NCI-H2171 treated with DMSO at 0.1 percent for 48 hours (cell line): ENCODE measurements around the gene IL1RL1.
A peak's percentile ranks its signal among the peaks of the same experiment; 100 is the strongest.

Source experiments
- DNase-seq: peaks from one replicate; lab custom pipeline; 2025; lab: John Stamatoyannopoulos, UW

IL1RL1 gene

GRCh38 chr2:102335871-102336366 lies 24.6 kb downstream of the IL1RL1 start:
- no peak for DNase-seq

GRCh38 chr2:102336502-102336945 lies 25.2 kb downstream of the IL1RL1 start:
- no peak for DNase-seq

- no peak for DNase-seq
Observed at GRCh38 chr2:102337012-102337411, 25.6 kb downstream of the IL1RL1 start.

- DNase-seq, result no peak
Observed at GRCh38 chr2:102337481-102338386, 26.4 kb downstream of the IL1RL1 start.

GRCh38 chr2:102340778-102341177 lies 29.4 kb downstream of the IL1RL1 start:
- no peak for DNase-seq

GRCh38 chr2:102342888-102343287 lies 31.5 kb downstream of the IL1RL1 start:
- no peak for DNase-seq

GRCh38 chr2:102344397-102344796 lies 33.0 kb downstream of the IL1RL1 start:
- DNase-seq, result no peak

GRCh38 chr2:102345329-102345920 lies 34.1 kb downstream of the IL1RL1 start:
- DNase-seq, result no peak

- no peak for DNase-seq
Observed at GRCh38 chr2:102346381-102347130, 35.2 kb downstream of the IL1RL1 start.

- DNase-seq, result no peak
Observed at GRCh38 chr2:102350137-102350793, 38.9 kb downstream of the IL1RL1 start.

- DNase-seq, result peak; percentile 21
Observed at GRCh38 chr2:102355526-102356380, 44.4 kb downstream of the IL1RL1 start, which contains the start of gene IL18R1. Gene IL18R1, plus strand, starts transcription at chr2:102355796. Its CDS starts 6,865 bp downstream, at chr2:102362661.

- no peak for DNase-seq
Observed at GRCh38 chr2:102356381-102356712, 45.0 kb downstream of the IL1RL1 start.

GRCh38 chr2:102356741-102357140 lies 45.4 kb downstream of the IL1RL1 start:
- no peak for DNase-seq

- no peak for DNase-seq
Observed at GRCh38 chr2:102357937-102358336, 46.6 kb downstream of the IL1RL1 start.

- no peak for DNase-seq
Observed at GRCh38 chr2:102358496-102358895, 47.1 kb downstream of the IL1RL1 start.

- DNase-seq, result no peak
Observed at GRCh38 chr2:102359527-102359926, 48.2 kb downstream of the IL1RL1 start.

- no peak for DNase-seq
Observed at GRCh38 chr2:102361632-102362241, 50.4 kb downstream of the IL1RL1 start.

- no peak for DNase-seq
Observed at GRCh38 chr2:102365763-102366162, 54.4 kb downstream of the IL1RL1 start.

- DNase-seq, result no peak
Observed at GRCh38 chr2:102366406-102367112, 55.2 kb downstream of the IL1RL1 start.
